KMS-11 (cell line): ENCODE results near the gene ABHD12B.

Experiments
- H2AFZ ChIP-seq: fragments of 200-600 bp; sonication (generic); 2 replicates; pipeline ENCODE4 v1.6.1; 2016; ENCODE audit warnings: antibody characterized with exemption, mixed run types, low read depth
- H3K27ac ChIP-seq: fragments of 200-600 bp; sonication (generic); 2 replicates; pipeline ENCODE4 v1.6.1; 2016; ENCODE audit warnings: mild to moderate bottlenecking, mixed run types
- H3K27me3 ChIP-seq: fragments of 200-600 bp; sonication (generic); 2 replicates; pipeline ENCODE4 v1.6.1; 2017; ENCODE audit warnings: mild to moderate bottlenecking, low read depth, mixed run types, moderate library complexity; ENCODE audit not compliant: insufficient read depth
- H3K36me3 ChIP-seq: fragments of 200-600 bp; sonication (generic); 2 replicates; pipeline ENCODE4 v1.6.1; 2017; ENCODE audit warnings: mild to moderate bottlenecking, mixed run types; ENCODE audit not compliant: insufficient read depth
- H3K4me1 ChIP-seq: fragments of 200-600 bp; sonication (generic); 2 replicates; pipeline ENCODE4 v1.6.1; 2016; ENCODE audit warnings: mild to moderate bottlenecking, low read depth, mixed run types; ENCODE audit not compliant: poor library complexity, severe bottlenecking
- H3K4me2 ChIP-seq: fragments of 200-600 bp; sonication (generic); 2 replicates; pipeline ENCODE4 v1.7.0; 2016; ENCODE audit warnings: mild to moderate bottlenecking, mixed run types
- H3K4me3 ChIP-seq: fragments of 200-600 bp; sonication (generic); IDR thresholded peaks from 2 replicates; pipeline ENCODE4 v1.6.1; 2017; ENCODE audit warnings: low read depth, low read length, mixed read lengths; ENCODE audit not compliant: insufficient read depth
- H3K79me2 ChIP-seq: fragments of 200-600 bp; sonication (generic); 2 replicates; pipeline ENCODE4 v1.6.1; 2016; ENCODE audit warnings: low read depth, mixed run types; ENCODE audit not compliant: insufficient read depth
- H3K9ac ChIP-seq: fragments of 200-600 bp; sonication (generic); 2 replicates; pipeline ENCODE4 v1.6.1; 2016; ENCODE audit warnings: mild to moderate bottlenecking, mixed run types
- H4K20me1 ChIP-seq: fragments of 200-600 bp; sonication (generic); 2 replicates; pipeline ENCODE4 v1.6.1; 2016; ENCODE audit warnings: mild to moderate bottlenecking, mixed run types; ENCODE audit not compliant: insufficient read depth
- CTCF ChIP-seq: fragments of 200-600 bp; sonication (generic); conservative IDR thresholded peaks from 2 replicates; pipeline ENCODE4 v1.6.1; 2017; ENCODE audit warnings: low read depth, mild to moderate bottlenecking, antibody characterized with exemption, low read length, moderate library complexity, mixed read lengths

The ABHD12B gene

DNA sequence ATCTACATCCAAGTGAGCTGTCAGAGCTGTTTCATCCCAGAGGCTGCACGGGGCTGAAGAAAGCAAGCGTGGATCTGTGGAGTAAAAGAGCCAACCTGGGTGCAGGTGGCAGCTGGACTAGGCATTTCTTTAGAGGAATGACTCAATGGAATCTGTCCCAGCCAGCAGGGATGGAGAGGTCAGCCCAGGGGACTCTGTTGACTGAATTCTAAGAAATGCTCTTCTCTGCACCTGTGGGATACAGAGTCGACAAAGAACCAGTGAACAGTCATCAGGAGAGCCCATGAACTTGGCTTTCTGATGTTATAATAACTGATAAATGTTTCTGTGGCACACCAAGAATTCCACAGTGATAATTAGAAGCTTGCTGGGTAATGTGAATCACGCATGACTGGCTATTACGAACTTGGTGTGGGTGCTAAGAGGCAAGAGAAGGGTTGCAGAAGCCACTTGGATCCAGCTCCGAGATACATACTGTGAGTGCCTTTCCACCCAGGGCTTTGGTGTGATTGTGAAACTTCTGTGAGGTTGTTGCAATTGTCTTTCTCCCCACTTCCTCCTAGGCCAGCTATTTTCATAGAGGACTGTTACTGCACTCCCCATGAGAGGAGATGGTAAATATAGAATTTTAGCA lies 56.3 kb downstream of the ABHD12B start:
- no peaks in the 10 kb centered on the region for H3K36me3 ChIP-seq
- no peak overlapping the region for H3K4me2 ChIP-seq
- no peaks in the 10 kb centered on the region for H3K27me3 ChIP-seq
- no peak overlapping the region for H3K9ac ChIP-seq
- no peaks in the 10 kb centered on the region for H4K20me1 ChIP-seq
- TF ChIP-seq CTCF, result no peak
- no peaks in the 10 kb centered on the region for H3K79me2 ChIP-seq
- H3K27ac ChIP-seq, result no peak overlapping the region
- no peak overlapping the region for H2AFZ ChIP-seq
- no peaks in the 10 kb centered on the region for H3K4me1 ChIP-seq
- H3K4me3 ChIP-seq, result no peak overlapping the region

DNA sequence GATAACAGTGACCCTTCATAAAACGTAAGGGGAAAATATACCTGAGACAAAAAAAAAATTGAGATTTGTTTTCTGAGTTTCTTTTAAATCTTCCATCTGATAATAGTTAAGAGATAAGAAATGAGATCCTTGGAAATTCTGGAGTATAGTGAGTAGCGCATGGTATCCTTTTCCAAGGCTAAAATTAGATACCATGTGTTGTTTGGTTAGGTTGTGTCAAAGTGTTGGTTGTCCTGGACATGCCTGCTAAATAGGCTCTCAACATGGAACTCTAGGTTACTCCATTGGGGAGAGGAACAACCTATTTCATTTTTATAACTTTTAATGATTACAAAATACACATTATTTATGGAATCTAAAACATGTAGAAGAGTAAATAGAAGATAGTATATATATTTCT lies 57.7 kb downstream of the ABHD12B start:
- no peak overlapping the region for H3K27ac ChIP-seq
- no peaks in the 10 kb centered on the region for H3K36me3 ChIP-seq
- no peak overlapping the region for H3K9ac ChIP-seq
- no peaks in the 10 kb centered on the region for H3K27me3 ChIP-seq
- no peaks in the 10 kb centered on the region for H4K20me1 ChIP-seq
- H2AFZ ChIP-seq, result no peak overlapping the region
- H3K4me2 ChIP-seq, result no peak overlapping the region
- H3K79me2 ChIP-seq, result no peaks in the 10 kb centered on the region
- H3K4me3 ChIP-seq, result no peak overlapping the region
- no peak for TF ChIP-seq CTCF
- no peaks in the 10 kb centered on the region for H3K4me1 ChIP-seq

- TF ChIP-seq CTCF, result no peak
- Histone ChIP-seq H2AFZ (no peak overlapping the region), H3K79me2 (no peaks in the 10 kb centered on the region), H3K4me3 (no peak overlapping the region), H3K4me1 (no peaks in the 10 kb centered on the region), H3K4me2 (no peak overlapping the region), H4K20me1 (no peaks in the 10 kb centered on the region), H3K27ac (no peak overlapping the region), H3K27me3 (no peaks in the 10 kb centered on the region), H3K36me3 (no peaks in the 10 kb centered on the region), H3K9ac (no peak overlapping the region)
These were observed 59.7 kb downstream of the ABHD12B start for GRCh38 chr14:50931559-50931958.

DNA sequence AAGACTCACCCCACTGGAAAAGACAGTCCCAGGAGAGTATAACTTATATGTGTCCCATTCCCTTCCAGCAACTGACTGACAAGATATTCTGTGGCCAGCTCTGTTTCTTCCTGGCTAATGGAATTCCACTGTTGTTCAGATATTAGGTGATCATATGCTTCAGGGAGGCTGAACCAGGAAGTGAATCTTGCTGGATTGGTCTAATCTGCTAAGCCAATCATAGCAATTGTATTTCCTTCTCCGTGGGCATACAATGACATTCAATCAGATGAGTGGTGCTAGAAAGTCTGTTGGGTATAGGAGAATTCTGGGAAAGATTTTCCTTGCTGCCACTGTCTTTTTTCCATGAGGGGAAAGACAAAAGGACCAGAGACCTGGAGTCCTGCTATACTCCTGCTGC lies 60.3 kb downstream of the ABHD12B start:
- H3K27ac ChIP-seq, result no peak overlapping the region
- H3K4me2 ChIP-seq, result no peak overlapping the region
- no peak for TF ChIP-seq CTCF
- no peaks in the 10 kb centered on the region for H3K27me3 ChIP-seq
- H3K4me3 ChIP-seq, result no peak overlapping the region
- H3K79me2 ChIP-seq, result no peaks in the 10 kb centered on the region
- no peak overlapping the region for H3K9ac ChIP-seq
- no peaks in the 10 kb centered on the region for H4K20me1 ChIP-seq
- H3K4me1 ChIP-seq, result no peaks in the 10 kb centered on the region
- H2AFZ ChIP-seq, result no peak overlapping the region
- no peaks in the 10 kb centered on the region for H3K36me3 ChIP-seq
